Measurements from ENCODE around the gene BEST2.

- TF ChIP-seq SMC3 (IDR thresholded peaks at IDR 0.05; ENCODE audit: low read depth, low read length) (no peak), CEBPB (IDR thresholded peaks at IDR 0.05; ENCODE audit: low read depth, low read length) (no peak), CTCF (conservative IDR thresholded peaks at IDR 0.05; ENCODE audit: low read depth, low read length) (no peak), MXI1 (IDR thresholded peaks at IDR 0.05; ENCODE audit: borderline replicate concordance, low read depth, low read length) (no peak), RFX5 (IDR thresholded peaks at IDR 0.05; ENCODE audit: low read depth, low read length) (no peak), POLR2A (IDR thresholded peaks at IDR 0.05; ENCODE audit: low read depth, low read length) (no peak)
Observed at GRCh38 chr19:12804051-12804450, 52.5 kb downstream of the BEST2 start.
